HK-2 (cell line): ENCODE measurements around the gene SPACA6.
"Not testable (repeated sequence)": the region's sequence is repeated elsewhere in the genome, so short reads cannot be mapped to it uniquely, and the experiment has no call there.

Experiments
- DNase-seq: peaks from one replicate; pipeline ENCODE4 v3.0.0-alpha.2; 2018; ENCODE audit not compliant: unreplicated experiment

The SPACA6 gene

DNA sequence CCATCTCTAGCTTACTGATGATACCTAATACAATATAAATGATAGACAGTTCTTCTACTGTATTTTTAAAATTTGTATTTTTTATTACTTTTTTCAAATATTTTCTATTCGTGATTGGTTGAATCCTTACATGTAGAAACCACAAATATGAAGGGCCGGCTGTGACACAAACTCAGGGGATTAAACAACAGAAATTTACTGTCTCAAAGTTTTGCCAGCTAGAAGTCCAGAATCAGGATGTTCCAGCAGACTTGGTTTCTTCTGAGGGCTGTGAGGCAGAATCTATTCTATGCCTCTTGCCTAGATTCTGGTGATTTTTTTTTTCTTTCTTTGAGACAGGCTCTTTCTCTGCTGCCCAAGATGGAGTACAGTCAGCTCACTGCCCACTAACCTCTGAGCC, 44.8 kb downstream of the SPACA6 start:
- DNase-seq, result no peak

GRCh38 chr19:51738523-51738922, 45.4 kb downstream of the SPACA6 start:
- not testable (repeated sequence) for DNase-seq

DNA sequence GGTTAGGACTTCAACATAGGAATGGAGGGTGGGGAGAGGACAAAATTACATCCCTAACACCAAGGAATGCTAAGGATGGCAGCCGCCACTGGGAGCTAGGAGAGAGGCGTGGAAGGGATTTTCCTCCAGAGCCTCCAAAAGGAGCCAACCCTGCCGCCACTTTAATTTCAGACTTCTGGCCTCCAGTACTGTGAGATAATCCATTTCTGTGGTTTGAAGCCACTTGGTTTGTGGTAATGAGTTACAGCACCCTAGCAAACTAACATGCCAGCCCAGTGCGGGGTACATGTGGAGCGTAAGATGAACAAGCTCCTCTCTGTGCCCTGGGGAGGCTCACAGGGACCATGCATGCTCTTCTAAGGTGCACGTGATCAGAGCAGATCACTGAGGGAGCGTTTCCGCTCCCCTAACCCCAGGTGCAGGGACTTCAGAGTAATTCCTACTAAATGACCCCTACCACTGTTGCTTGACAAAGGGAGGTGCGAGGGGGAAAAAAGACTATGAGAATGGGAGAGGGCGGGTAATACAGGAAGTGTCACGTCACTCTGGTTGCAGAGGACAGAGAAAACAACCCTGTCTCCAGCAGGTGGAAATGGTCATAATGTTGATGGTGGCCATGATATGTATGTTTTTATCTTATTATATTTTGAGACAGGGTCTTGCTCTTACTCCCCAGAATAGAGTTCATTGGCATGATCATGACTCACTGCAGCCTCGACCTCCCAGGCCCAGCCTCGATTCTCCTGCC, 46.5 kb downstream of the SPACA6 start:
- peak; percentile 76 for DNase-seq

DNA sequence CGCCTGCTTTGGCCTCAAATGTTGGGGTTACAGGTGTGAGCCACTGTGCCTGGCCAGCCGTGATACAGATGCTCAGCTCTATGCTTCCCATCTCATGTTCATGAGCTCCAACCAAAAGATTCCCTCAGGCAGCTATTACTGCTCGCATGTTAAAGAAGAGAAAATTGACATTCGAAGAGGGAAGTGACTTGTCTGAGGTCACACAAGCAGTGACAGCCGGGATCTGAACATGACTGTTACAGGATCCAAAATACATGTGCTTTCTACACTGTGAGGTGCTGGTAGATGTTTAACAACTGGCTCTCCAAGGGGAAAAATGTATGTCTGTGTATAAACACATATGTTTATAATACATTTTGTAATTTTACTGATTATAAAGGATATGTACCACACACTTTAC, 47.2 kb downstream of the SPACA6 start:
- DNase-seq, result no peak

- peak; percentile 86 for DNase-seq
Observed at GRCh38 chr19:51742789-51743188, 49.7 kb downstream of the SPACA6 start.

DNA sequence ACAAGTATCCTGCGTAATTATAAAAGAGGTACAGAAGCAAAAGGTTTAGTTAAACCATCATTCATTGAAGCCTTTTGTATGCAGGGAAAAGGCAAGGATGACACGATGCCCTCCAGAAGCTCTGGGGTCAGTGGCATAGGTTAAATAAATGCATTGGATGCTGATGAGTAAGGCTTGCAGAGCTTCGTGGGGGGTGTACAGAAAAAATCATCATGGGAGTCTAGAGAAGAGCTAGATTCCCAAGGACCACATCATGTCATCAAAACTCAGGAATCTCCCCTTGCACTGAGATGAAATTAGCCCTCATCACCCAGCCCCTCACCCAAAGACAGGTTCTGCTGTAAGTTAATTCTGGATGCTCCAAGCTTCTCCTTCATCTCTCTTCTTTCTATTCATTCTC, 50.3 kb downstream of the SPACA6 start:
- peak; percentile 71 for DNase-seq

GRCh38 chr19:51746731-51747130, 53.6 kb downstream of the SPACA6 start:
- DNase-seq, result no peak

GRCh38 chr19:51749979-51750378, 56.8 kb downstream of the SPACA6 start:
- peak; percentile 56 for DNase-seq

- no peak for DNase-seq
Observed at GRCh38 chr19:51750400-51751094, 57.4 kb downstream of the SPACA6 start.

- DNase-seq, result peak; percentile 50
Observed at GRCh38 chr19:51751655-51752054, 58.5 kb downstream of the SPACA6 start, which contains the start of gene FPR1. Gene FPR1 (minus strand): TSS chr19:51751878. CDS start chr19:51746994, 4,884 bp downstream.

- no peak for DNase-seq
Observed at GRCh38 chr19:51754109-51754508, 61.0 kb downstream of the SPACA6 start.

- DNase-seq, result no peak
Observed at GRCh38 chr19:51754770-51755169, 61.6 kb downstream of the SPACA6 start.
